ENCODE measurements around the gene ZNF546. TPM values are rescaled to one million over a fixed set of nuclear protein-coding genes. Genes with fewer than 3 reads are reported as not detected.
"Not testable (repeated sequence)": the region's sequence is repeated elsewhere in the genome, so short reads cannot be mapped to it uniquely, and the experiment has no call there.

The ZNF546 gene
- total and polyA plus RNA-seq, 4 donors: 0.50 to 10.6 (median 3.1) TPM

GRCh38 chr19:40023969-40024368 is 27.1 kb downstream of the ZNF546 start:
- Histone ChIP-seq H3K4me1 (ENCODE audit: control insufficient read depth in 1 of 2, insufficient read depth in 2 of 2, low read length in 2 of 2) (no peaks in the 10 kb centered on the region), H3K36me3 (ENCODE audit: control insufficient read depth in 1 of 2, insufficient read depth in 2 of 2, low read length in 1 of 2) (no peaks in the 10 kb centered on the region), H3K4me3 (ENCODE audit: low read length in 2 of 2) (no peak overlapping the region), H3K27me3 (ENCODE audit: control insufficient read depth in 1 of 2, insufficient read depth in 2 of 2, low read length in 1 of 2) (no peaks in the 10 kb centered on the region), H3K9me3 (ENCODE audit: control insufficient read depth, low read length) (peaks cover 18% of the 10 kb centered on the region), H3K27ac (ENCODE audit: low read depth in 1 of 2, low read length in 2 of 2) (no peak overlapping the region)
- WGBS, 2 donors: 85 to 86% methylated on average over 3 of the region's 3 CpGs
- DNase-seq (no peak), ATAC-seq (ENCODE audit: low FRiP score) (no peak)
- intact Hi-C loops (cut with DNase I): no loop called here

- H3K4me1 ChIP-seq (ENCODE audit: control insufficient read depth in 1 of 2, insufficient read depth in 2 of 2, low read length in 2 of 2): no peaks in the 10 kb centered on the region
- H3K27me3 ChIP-seq (ENCODE audit: control insufficient read depth in 1 of 2, insufficient read depth in 2 of 2, low read length in 1 of 2): no peaks in the 10 kb centered on the region
- 95 to 97% methylated on average over 4 of the region's 4 CpGs for WGBS, 2 donors
- DNase-seq (no peak), ATAC-seq (ENCODE audit: low FRiP score) (no peak)
- H3K27ac ChIP-seq (ENCODE audit: low read depth in 1 of 2, low read length in 2 of 2): no peak overlapping the region
- H3K9me3 ChIP-seq (ENCODE audit: control insufficient read depth, low read length): peaks cover 21% of the 10 kb centered on the region
- intact Hi-C loops (cut with DNase I): no loop called here
- H3K4me3 ChIP-seq (ENCODE audit: low read length in 2 of 2): no peak overlapping the region
- no peaks in the 10 kb centered on the region for H3K36me3 ChIP-seq (ENCODE audit: control insufficient read depth in 1 of 2, insufficient read depth in 2 of 2, low read length in 1 of 2)
These were observed 29.2 kb downstream of the ZNF546 start for GRCh38 chr19:40025938-40026596.

GRCh38 chr19:40026597-40026970 is 29.7 kb downstream of the ZNF546 start:
- WGBS, 2 donors: 96% methylated on average over 5 of the region's 5 CpGs
- no peak overlapping the region for H3K4me3 ChIP-seq (ENCODE audit: low read length in 2 of 2)

GRCh38 chr19:40033989-40034560 is 37.2 kb downstream of the ZNF546 start:
- Histone ChIP-seq H3K9me3 (ENCODE audit: control insufficient read depth, low read length) (peaks cover 17% of the 10 kb centered on the region), H3K4me3 (ENCODE audit: low read length in 2 of 2) (no peak overlapping the region), H3K27me3 (ENCODE audit: control insufficient read depth in 1 of 2, insufficient read depth in 2 of 2, low read length in 1 of 2) (no peaks in the 10 kb centered on the region), H3K36me3 (ENCODE audit: control insufficient read depth in 1 of 2, insufficient read depth in 2 of 2, low read length in 1 of 2) (peaks cover 0 to 5% of the 10 kb centered on the region in 2 donors), H3K27ac (ENCODE audit: low read depth in 1 of 2, low read length in 2 of 2) (no peak overlapping the region), H3K4me1 (ENCODE audit: control insufficient read depth in 1 of 2, insufficient read depth in 2 of 2, low read length in 2 of 2) (no peaks in the 10 kb centered on the region)
- ATAC-seq (ENCODE audit: low FRiP score) (no peak), DNase-seq (no peak)
- 98 to 99% methylated on average over 2 of the region's 2 CpGs for WGBS, 2 donors
- intact Hi-C loops (cut with DNase I): no loop called here

More at GRCh38 chr19:40026597-40026970, 29.7 kb downstream of the ZNF546 start:
- Histone ChIP-seq H3K27ac (ENCODE audit: low read depth in 1 of 2, low read length in 2 of 2) (no peak overlapping the region), H3K9me3 (ENCODE audit: control insufficient read depth, low read length) (peaks cover 24% of the 10 kb centered on the region), H3K36me3 (ENCODE audit: control insufficient read depth in 1 of 2, insufficient read depth in 2 of 2, low read length in 1 of 2) (no peaks in the 10 kb centered on the region), H3K27me3 (ENCODE audit: control insufficient read depth in 1 of 2, insufficient read depth in 2 of 2, low read length in 1 of 2) (no peaks in the 10 kb centered on the region), H3K4me1 (ENCODE audit: control insufficient read depth in 1 of 2, insufficient read depth in 2 of 2, low read length in 2 of 2) (no peaks in the 10 kb centered on the region)
- intact Hi-C loops (cut with DNase I): no loop called here
- ATAC-seq (ENCODE audit: low FRiP score) (no peak), DNase-seq (no peak)

- H3K4me3 ChIP-seq (ENCODE audit: low read length in 2 of 2): no peak overlapping the region
- no peaks in the 10 kb centered on the region for H3K4me1 ChIP-seq (ENCODE audit: control insufficient read depth in 1 of 2, insufficient read depth in 2 of 2, low read length in 2 of 2)
- intact Hi-C loops (cut with DNase I): no loop called here
- H3K36me3 ChIP-seq (ENCODE audit: control insufficient read depth in 1 of 2, insufficient read depth in 2 of 2, low read length in 1 of 2): peaks cover 0 to 5% of the 10 kb centered on the region in 2 donors
- no peak overlapping the region for H3K27ac ChIP-seq (ENCODE audit: low read depth in 1 of 2, low read length in 2 of 2)
- peaks cover 15% of the 10 kb centered on the region for H3K9me3 ChIP-seq (ENCODE audit: control insufficient read depth, low read length)
- DNase-seq: no peak
- WGBS, 2 donors: 86 to 93% methylated on average over 4 of the region's 4 CpGs
- H3K27me3 ChIP-seq (ENCODE audit: control insufficient read depth in 1 of 2, insufficient read depth in 2 of 2, low read length in 1 of 2): no peaks in the 10 kb centered on the region
- ATAC-seq (ENCODE audit: low FRiP score): no peak
These were observed 39.1 kb downstream of the ZNF546 start for GRCh38 chr19:40035996-40036395.

- intact Hi-C loops (cut with DNase I): not testable (repeated sequence)
These were observed 41.2 kb downstream of the ZNF546 start for GRCh38 chr19:40038047-40038446.

GRCh38 chr19:40041718-40042117 is 44.9 kb downstream of the ZNF546 start:
- H3K4me3 ChIP-seq (ENCODE audit: low read length in 2 of 2); H3K27ac ChIP-seq (ENCODE audit: low read depth in 1 of 2, low read length in 2 of 2); ATAC-seq (ENCODE audit: low FRiP score); intact Hi-C loops (cut with DNase I); H3K27me3 ChIP-seq (ENCODE audit: control insufficient read depth in 1 of 2, insufficient read depth in 2 of 2, low read length in 1 of 2); DNase-seq; H3K4me1 ChIP-seq (ENCODE audit: control insufficient read depth in 1 of 2, insufficient read depth in 2 of 2, low read length in 2 of 2): not testable (repeated sequence)
- peaks cover 14% of the 10 kb centered on the region for H3K9me3 ChIP-seq (ENCODE audit: control insufficient read depth, low read length)
- WGBS, 2 donors: 96 to 100% methylated on average over 1 of the region's 1 CpG
- H3K36me3 ChIP-seq (ENCODE audit: control insufficient read depth in 1 of 2, insufficient read depth in 2 of 2, low read length in 1 of 2): peaks cover 8 to 10% of the 10 kb centered on the region in 2 donors

More at GRCh38 chr19:40038047-40038446, 41.2 kb downstream of the ZNF546 start:
- H3K9me3 ChIP-seq (ENCODE audit: control insufficient read depth, low read length): peaks cover 11% of the 10 kb centered on the region
- not testable (repeated sequence) for ATAC-seq (ENCODE audit: low FRiP score); H3K36me3 ChIP-seq (ENCODE audit: control insufficient read depth in 1 of 2, insufficient read depth in 2 of 2, low read length in 1 of 2); H3K27me3 ChIP-seq (ENCODE audit: control insufficient read depth in 1 of 2, insufficient read depth in 2 of 2, low read length in 1 of 2); H3K4me1 ChIP-seq (ENCODE audit: control insufficient read depth in 1 of 2, insufficient read depth in 2 of 2, low read length in 2 of 2); H3K27ac ChIP-seq (ENCODE audit: low read depth in 1 of 2, low read length in 2 of 2); H3K4me3 ChIP-seq (ENCODE audit: low read length in 2 of 2); DNase-seq
- 94 to 100% methylated on average over 3 of the region's 3 CpGs for WGBS, 2 donors

GRCh38 chr19:40053491-40053890 is 56.6 kb downstream of the ZNF546 start:
- intact Hi-C loops (cut with DNase I): no loop called here
- Histone ChIP-seq H3K4me3 (ENCODE audit: low read length in 2 of 2) (no peak overlapping the region), H3K4me1 (ENCODE audit: control insufficient read depth in 1 of 2, insufficient read depth in 2 of 2, low read length in 2 of 2) (no peaks in the 10 kb centered on the region), H3K27me3 (ENCODE audit: control insufficient read depth in 1 of 2, insufficient read depth in 2 of 2, low read length in 1 of 2) (no peaks in the 10 kb centered on the region), H3K27ac (ENCODE audit: low read depth in 1 of 2, low read length in 2 of 2) (no peak overlapping the region), H3K36me3 (ENCODE audit: control insufficient read depth in 1 of 2, insufficient read depth in 2 of 2, low read length in 1 of 2) (peaks cover 2 to 5% of the 10 kb centered on the region in 2 donors), H3K9me3 (ENCODE audit: control insufficient read depth, low read length) (peaks cover 4% of the 10 kb centered on the region)
- ATAC-seq (ENCODE audit: low FRiP score) (no peak), DNase-seq (no peak)
- WGBS, 2 donors: 99 to 100% methylated on average over 2 of the region's 2 CpGs

- ATAC-seq (ENCODE audit: low FRiP score) (no peak), DNase-seq (no peak)
- no peaks in the 10 kb centered on the region for H3K4me1 ChIP-seq (ENCODE audit: control insufficient read depth in 1 of 2, insufficient read depth in 2 of 2, low read length in 2 of 2)
- no peak overlapping the region for H3K27ac ChIP-seq (ENCODE audit: low read depth in 1 of 2, low read length in 2 of 2)
- no peaks in the 10 kb centered on the region for H3K27me3 ChIP-seq (ENCODE audit: control insufficient read depth in 1 of 2, insufficient read depth in 2 of 2, low read length in 1 of 2)
- peaks cover 3% of the 10 kb centered on the region for H3K9me3 ChIP-seq (ENCODE audit: control insufficient read depth, low read length)
- 93% methylated on average over 9 of the region's 9 CpGs for WGBS, 2 donors
- intact Hi-C loops (cut with DNase I): no loop called here
- peaks cover 0 to 1% of the 10 kb centered on the region in 2 donors for H3K36me3 ChIP-seq (ENCODE audit: control insufficient read depth in 1 of 2, insufficient read depth in 2 of 2, low read length in 1 of 2)
- H3K4me3 ChIP-seq (ENCODE audit: low read length in 2 of 2): no peak overlapping the region
These were observed 57.8 kb downstream of the ZNF546 start for GRCh38 chr19:40054632-40055031.

Data from aorta (tissue), 5 donors.